SIG-M5 (cell line): ENCODE data around the gene EFTUD2.

Experiments
- DNase-seq: peaks from one replicate; lab custom pipeline; 2025; lab: John Stamatoyannopoulos, UW

The EFTUD2 gene

GRCh38 chr17:44910231-44911106, 11.2 kb upstream of the EFTUD2 start:
- DNase-seq, result no peak

DNA sequence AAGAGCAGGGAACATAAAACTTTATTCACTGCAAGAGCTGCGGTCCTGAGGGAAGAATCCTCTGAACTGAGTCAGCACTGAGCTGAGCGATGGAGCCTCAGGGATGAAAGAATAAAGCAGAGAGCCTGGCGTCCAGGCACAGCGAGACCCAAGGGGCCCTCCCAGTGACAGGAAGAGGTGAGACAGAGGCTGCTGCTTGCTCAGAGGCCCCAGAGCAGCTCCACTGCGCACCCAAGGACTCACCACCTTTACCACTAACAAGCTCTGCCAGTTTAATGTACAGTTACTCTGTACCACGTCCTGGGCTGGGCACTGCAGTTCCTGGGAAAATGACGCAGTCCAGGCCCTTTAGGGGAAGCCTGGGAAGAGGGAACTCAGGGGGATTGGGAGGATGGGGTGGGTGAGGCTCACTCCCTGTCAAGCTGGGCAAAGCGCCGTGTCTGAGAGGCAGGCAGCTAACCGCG, 10.5 kb upstream of the EFTUD2 start:
- DNase-seq, result no peak

DNA sequence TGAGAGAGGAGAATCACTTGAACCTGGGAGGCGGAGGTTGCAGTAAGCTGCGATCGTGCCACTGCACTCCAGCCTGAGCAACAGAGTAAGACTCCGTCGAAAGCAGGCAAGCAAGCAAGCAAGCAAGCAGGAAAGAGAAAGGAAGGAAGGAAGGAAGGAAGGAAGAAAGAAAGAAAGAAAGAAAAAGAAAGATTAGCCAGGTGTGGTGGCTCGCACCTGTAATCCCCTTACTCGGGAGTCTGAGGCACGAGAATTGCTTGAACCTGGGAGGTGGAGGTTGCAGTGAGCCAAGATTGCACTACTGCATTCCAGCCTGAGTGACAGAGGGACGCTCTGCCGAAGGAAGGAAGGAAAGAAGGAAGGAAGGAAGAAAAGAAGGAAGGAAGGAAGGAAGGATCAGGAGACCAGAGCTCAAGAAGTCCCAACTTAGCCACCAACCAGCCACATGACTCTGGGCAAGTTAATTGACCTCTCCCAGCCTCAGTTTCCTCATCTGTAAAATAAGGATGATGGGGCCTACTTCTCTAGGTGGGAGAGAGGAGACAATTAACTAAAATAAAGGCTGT, 9.6 kb upstream of the EFTUD2 start:
- DNase-seq, result no peak

- DNase-seq, result no peak
Measured at GRCh38 chr17:44907729-44908470, 8.7 kb upstream of the EFTUD2 start.

- no peak for DNase-seq
Measured at GRCh38 chr17:44906763-44907728, 7.8 kb upstream of the EFTUD2 start.

DNA sequence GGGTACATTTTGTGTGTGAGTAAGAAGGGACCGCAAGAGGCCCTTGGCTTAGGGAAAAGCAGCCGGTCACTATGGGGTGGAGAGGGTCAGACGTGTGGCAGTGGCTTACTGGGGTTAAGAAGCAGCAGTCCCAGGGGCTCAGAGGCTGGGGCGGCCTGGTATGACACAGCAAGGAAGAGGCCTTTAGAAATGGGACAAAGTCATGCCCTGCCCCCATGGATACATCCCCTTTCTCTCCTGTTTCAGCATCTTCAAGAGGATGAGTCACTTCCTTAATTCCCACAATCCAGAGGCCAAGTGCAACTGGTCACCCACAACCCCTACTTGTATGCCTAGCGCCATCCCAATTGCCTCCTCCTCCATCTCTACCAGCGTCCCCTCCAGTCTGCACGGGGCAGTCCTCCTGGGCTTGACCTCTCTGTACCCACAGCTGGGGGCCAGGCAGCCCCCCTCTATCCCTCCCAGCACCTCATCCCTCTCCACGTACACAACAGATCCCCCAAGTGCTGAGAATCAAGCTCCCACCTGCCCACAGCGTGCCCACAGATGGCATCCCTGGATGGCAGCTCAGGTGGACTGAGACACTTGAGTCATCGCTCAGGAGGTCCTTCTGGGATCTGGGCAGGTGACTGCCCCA, 6.9 kb upstream of the EFTUD2 start:
- no peak for DNase-seq

DNA sequence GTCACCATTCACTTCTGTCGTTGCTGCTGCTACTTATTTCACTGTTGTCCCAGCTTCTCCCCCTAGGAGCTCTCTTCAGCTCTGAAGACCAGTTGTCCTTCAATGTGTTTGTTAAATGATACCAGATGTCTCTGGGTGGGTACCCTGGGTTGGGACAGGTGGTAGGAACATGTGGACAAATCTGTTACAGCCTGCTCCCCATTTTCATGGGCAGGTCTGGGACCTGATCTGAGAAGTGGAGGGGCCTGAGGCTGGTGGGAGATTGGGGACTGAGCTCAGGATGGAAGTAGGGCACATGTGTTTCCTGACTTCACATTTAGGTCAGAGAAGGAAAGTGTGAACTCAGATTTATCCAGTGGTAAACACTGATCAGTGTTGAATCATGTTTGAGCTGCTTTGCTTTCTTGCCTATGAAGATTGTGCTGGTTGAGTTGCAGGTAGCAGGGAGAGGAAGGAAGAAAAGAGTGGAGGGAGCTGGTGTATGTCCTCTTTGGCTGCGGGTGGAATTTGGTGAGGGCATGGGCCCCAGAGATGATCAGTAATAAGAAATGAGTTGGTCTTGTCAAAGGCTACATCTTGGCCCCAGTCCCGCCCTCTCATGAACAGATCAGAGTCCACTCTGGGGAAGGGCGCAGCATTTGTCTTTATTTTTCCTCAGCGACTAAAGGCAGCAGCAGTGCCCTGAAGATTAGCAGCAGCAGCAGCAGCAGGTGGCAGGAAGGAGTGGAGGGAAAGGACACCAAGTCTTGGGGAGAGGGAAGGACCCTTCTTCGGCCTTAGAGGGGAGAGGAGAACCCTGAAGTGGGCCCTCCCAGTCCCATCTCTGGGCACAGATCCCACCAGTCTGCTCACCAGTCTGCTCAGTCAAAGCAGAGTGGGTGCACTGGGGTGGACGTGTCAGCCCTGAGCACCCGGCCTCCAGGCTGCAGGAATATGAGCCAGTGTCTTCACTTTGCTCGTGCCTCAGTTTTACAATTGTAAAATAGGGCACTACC, 6.1 kb upstream of the EFTUD2 start:
- DNase-seq, result no peak

DNA sequence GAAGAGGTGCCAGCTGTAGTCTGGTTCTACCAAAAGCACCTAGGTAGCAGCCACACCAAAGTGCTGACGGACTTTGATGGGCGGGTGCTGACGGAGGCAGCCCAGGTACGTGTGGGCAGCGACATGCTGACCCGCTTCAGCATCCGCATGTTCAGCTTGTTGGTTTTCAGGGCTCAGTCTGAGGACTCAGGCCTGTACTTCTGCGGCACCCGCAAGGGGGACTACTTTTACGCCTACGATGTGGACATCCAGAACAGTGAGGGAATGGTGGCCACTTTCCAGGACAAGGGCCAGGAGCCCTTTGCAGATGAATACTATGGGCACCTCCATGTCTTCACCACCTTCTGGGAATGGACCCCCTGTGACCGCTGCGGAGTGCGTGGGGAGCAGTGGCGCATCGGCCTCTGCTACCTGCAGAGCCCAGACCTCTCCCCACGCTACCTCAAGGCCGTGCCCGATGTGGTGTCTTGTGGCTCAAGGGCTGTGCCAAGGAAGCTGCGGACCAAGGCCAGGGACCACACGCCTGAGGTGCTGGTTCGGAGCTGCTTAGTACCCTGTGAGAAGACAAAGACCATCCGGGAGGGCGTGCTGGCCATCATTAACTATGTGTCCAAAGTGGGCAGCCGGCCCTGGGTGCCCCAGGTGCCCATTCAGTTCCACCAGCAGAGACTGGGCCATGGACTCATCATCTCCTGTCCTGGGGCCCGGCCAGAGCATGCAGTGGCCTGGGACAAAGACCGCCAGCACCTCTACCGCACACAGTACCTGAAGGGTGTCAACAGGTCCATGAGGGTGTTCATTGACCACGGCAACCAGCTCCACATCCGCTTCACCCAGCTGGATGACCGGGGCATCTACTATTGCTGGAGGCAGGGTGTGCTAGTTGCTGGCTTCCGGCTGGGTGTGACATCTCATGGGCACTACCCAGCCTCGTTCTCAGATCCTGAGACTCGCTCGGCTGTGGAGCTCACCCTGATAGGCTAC, 5.0 kb upstream of the EFTUD2 start:
- no peak for DNase-seq

DNA sequence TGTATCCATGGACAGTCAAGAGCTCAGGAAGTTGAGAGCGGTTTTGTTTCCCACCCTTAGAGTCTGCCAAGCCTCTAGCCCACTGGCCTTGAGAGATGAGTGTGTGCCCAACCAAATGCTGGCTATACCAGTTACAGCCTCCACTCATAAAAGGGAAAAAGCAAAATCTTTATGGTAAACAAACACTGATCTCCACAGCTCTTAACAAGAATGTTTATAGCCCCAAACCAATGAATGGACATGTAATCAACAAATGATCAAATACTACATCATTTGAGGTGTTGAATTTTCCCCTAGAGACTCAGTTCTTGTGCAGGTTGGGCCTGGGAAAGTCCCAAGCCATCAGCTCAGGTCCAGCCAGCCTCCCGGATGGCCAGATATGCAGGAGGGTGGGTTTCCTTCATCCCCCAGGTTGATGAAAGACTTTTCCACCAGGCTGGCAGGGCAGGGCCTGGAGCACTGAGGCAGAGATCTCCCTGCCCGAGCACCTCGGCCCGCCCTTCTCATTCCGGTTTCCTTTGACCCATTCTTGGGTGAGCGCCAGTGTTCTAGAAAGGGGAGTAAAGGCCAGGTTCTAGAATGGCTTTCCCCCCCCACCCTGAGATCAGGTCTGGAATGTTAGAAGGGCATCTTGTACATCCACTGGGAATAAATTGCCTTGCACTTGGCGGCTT, 3.9 kb upstream of the EFTUD2 start:
- no peak for DNase-seq

GRCh38 chr17:44902135-44902760, 3.0 kb upstream of the EFTUD2 start:
- no peak for DNase-seq

GRCh38 chr17:44901411-44901921, 2.2 kb upstream of the EFTUD2 start:
- no peak for DNase-seq

DNA sequence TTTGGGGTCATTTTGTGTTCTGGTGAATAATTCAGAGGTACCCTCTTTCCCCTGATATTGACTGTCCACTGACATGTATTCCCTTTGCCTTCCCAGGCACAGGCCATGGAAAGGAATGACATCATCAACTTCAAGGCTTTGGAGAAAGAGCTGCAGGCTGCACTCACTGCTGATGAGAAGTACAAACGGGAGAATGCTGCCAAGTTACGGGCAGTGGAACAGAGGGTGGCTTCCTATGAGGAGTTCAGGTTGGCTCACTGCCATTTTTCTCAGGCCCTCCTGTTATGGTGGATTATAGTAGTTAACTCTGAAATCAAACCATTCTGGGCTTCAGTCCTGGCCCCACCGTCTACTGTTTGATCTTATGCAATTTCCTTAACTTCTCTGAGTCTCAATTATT, 1.6 kb upstream of the EFTUD2 start:
- no peak for DNase-seq

GRCh38 chr17:44898768-44899073, 524 bp downstream of the EFTUD2 start:
- peak; percentile 44 for DNase-seq

GRCh38 chr17:44894642-44895041, 4.6 kb downstream of the EFTUD2 start:
- no peak for DNase-seq

- no peak for DNase-seq
Measured at GRCh38 chr17:44892250-44892649, 7.0 kb downstream of the EFTUD2 start.

DNA sequence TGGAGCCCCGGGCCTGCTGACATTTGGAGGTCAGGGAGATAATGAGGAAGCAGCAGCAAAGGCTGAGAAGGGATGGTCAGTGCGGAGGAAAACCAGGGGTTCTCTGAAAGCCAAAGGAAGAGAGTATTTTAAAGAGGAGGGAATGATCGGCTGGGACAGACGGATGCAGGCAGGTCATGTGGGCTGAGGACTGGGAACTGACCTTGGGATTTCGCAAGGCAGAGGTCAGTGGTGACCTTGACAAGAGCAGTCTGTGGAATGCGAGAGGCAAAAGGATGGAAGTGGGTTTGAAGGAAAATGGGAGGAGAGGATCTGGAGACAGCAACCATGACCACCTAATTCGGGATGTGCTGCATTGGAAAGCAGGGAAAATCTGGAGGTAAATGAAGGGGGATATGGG, 10.2 kb downstream of the EFTUD2 start:
- DNase-seq, result no peak
